Measurements from ENCODE around the gene IPO13.
A peak's percentile ranks its signal among the peaks of the same experiment; 100 is the strongest.

The IPO13 gene

DNA sequence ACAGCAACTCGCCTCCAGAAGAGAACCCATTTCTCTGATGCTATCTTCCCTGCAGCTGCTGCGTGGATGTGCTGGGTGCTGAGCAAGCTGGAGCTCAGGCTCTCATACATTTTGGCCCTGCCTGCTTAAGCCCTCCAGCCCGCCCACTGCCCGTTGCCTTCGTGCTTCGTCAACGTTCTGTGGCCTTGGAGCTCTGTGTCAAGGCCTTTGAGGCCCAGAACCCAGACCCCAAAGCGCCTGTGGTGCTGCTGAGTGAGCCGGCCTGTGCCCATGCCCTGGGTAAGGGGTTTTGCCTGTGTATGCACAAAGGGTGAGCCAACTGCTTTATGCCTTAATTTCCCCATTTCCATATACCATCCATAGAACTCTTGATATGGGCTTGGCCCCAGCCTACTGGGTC lies 24.2 kb downstream of the IPO13 start:
- no peak for DNase-seq (ENCODE audit: low read depth)
- H3K4me3 ChIP-seq (ENCODE audit: control insufficient read depth, low read depth, low read length): peak overlapping the region; percentile 71
- TF ChIP-seq, protein P1, sequence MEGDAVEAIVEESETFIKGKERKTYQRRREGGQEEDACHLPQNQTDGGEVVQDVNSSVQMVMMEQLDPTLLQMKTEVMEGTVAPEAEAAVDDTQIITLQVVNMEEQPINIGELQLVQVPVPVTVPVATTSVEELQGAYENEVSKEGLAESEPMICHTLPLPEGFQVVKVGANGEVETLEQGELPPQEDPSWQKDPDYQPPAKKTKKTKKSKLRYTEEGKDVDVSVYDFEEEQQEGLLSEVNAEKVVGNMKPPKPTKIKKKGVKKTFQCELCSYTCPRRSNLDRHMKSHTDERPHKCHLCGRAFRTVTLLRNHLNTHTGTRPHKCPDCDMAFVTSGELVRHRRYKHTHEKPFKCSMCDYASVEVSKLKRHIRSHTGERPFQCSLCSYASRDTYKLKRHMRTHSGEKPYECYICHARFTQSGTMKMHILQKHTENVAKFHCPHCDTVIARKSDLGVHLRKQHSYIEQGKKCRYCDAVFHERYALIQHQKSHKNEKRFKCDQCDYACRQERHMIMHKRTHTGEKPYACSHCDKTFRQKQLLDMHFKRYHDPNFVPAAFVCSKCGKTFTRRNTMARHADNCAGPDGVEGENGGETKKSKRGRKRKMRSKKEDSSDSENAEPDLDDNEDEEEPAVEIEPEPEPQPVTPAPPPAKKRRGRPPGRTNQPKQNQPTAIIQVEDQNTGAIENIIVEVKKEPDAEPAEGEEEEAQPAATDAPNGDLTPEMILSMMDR (IDR thresholded peaks at IDR 0.05; ENCODE audit: control insufficient read depth, insufficient read depth, low read depth, low read length, missing control alignments): no peak

DNA sequence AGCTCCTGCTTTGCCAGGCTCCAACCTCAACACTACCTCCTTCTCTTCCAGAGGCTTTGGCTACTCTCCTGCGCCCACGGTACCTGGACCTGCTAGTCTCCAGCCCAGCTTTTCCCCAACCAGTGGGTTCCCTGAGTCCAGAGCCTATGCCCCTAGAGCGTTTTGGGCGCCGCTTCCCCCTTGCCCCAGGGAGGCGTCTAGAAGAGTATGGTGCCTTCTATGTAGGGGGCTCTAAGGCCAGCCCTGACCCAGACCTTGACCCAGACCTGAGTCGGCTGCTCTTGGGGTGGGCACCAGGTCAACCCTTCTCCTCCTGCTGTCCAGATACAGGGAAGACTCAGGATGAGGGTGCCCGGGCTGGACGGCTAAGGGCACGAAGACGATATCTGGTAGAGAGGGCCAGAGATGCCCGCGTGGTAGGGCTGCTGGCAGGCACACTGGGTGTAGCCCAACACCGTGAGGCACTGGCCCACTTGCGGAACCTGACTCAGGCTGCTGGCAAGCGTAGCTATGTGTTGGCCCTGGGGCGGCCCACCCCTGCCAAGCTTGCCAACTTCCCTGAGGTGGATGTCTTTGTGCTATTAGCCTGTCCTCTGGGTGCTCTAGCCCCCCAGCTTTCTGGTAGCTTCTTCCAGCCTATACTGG lies 24.7 kb downstream of the IPO13 start:
- no peak for DNase-seq (ENCODE audit: low read depth)
- TF ChIP-seq, protein P1 (IDR thresholded peaks at IDR 0.05; ENCODE audit: control insufficient read depth, insufficient read depth, low read depth, low read length, missing control alignments): no peak
- H3K4me3 ChIP-seq (ENCODE audit: control insufficient read depth, low read depth, low read length): no peak overlapping the region

DNA sequence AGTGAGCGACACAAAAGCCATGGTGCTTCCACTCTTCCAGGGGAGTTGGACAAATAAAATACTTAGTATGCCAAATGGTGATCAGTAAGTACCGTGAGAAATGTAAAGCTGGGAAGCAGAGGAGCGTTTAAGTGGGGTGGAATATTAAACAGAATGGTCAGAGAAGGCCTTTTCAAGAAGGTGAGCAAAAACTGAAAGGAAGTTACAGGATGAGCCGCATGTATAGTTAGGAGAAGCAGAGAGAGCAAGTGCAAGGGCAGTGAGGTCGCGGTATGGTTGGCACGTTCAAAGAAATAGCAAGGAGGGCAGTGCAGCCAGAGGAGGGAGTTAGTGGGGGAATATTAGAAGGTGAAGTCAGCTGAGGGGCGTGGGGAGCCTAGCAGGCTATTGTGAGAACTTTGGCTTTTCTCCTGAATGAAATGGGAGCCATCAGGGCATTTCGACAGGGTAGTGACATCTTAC lies 27.3 kb downstream of the IPO13 start:
- TF ChIP-seq, protein P1 (IDR thresholded peaks at IDR 0.05; ENCODE audit: control insufficient read depth, insufficient read depth, low read depth, low read length, missing control alignments): no peak
- H3K4me3 ChIP-seq (ENCODE audit: control insufficient read depth, low read depth, low read length): peak overlapping the region; percentile 93
- DNase-seq (ENCODE audit: low read depth): no peak

DNA sequence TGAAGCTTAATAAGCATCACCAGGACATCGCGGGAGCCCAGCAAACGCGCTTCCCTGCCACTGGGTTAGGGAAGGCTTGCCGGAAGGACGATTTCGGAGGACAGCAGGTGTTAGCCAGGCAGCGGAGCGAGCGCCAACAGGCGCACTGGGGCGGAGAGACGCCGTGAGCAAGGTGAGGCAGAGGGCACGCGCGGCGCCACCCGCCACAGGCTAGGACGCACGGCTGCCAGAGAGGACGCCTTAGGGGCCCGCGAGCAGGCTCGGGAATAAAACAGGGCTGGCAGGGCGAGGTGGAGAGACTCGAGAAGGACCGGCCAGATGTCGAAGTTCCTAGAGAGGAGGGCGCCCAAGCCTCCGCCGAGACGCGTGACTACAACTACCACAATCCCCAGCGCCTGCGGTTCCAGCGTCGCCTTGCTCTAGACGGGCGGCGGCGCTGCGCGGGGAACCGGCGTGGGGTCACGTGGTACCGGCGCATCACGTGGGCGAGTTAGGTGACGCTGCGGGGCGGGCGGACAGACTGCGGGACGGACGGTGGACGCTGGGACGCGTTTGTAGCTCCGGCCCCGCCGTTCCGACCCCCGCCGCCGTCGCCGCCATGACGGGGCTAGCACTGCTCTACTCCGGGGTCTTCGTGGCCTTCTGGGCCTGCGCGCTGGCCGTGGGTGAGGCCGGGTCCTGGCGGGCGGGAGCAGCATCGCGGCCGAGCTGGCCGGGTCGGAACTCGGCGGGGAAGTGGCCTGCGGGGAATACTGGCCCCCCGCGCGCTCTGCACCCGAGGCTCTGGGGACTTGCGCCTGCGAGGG lies 27.9 kb downstream of the IPO13 start, which contains the start of gene ATP6V0B:
Gene ATP6V0B, plus strand, starts transcription at position 518 of the 806 bp plus-strand sequence. Its CDS starts 81 bp downstream, at position 599.
- peak; percentile 54 for DNase-seq (ENCODE audit: low read depth)
- peak within 1 kb of the TSS; percentile 93 for H3K4me3 ChIP-seq (ENCODE audit: control insufficient read depth, low read depth, low read length)
- TF ChIP-seq, protein P1 (IDR thresholded peaks at IDR 0.05; ENCODE audit: control insufficient read depth, insufficient read depth, low read depth, low read length, missing control alignments): peak; percentile 22

DNA sequence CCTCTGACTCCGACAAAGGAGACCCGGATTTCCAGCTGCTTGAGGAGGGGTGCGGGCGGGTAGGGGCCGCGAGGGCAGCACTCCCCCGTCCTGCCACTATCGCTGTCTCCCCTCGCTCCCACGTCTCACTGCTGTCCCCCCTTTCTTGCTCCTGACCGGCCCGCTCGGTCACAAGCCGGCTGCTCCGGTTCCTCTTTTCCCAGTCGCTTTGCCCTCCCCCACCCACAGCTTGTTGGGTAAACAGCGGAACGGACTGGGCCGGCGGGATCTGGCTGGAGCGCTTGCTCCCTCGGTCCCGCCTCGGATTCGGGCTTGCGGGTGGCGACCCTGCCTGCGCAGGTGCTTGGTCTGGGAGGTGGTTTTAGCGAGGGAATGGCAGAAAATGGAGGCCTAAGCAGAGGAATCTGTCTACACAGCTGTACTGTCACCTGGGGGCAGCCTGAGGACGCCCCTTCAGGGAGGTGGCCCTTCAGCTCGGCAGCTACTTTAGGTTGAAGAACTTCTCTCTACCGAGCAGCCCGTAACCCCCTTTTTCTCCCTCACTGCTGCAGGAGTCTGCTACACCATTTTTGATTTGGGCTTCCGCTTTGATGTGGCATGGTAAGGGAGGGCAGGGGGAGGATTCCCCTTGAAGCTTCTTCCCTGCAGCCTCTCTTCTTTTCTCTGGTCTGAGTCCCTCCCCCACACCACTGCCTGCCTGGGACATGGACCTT lies 28.7 kb downstream of the IPO13 start:
- H3K4me3 ChIP-seq (ENCODE audit: control insufficient read depth, low read depth, low read length): peak overlapping the region; percentile 93
- no peak for DNase-seq (ENCODE audit: low read depth)
- TF ChIP-seq, protein P1 (IDR thresholded peaks at IDR 0.05; ENCODE audit: control insufficient read depth, insufficient read depth, low read depth, low read length, missing control alignments): no peak

DNA sequence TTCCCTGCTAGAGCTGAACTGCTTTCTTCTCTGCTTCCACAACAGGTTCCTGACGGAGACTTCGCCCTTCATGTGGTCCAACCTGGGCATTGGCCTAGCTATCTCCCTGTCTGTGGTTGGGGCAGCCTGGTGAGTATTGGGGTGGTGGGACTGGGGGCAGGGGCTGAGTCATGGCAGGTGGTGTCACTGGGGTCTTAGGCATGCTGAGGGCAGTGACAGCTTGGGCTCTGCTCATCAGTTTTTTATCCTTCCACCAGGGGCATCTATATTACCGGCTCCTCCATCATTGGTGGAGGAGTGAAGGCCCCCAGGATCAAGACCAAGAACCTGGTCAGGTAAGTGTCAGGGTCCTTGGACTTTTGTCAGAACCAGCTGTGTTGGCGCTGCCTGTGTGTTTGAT lies 29.3 kb downstream of the IPO13 start:
- peak overlapping the region; percentile 93 for H3K4me3 ChIP-seq (ENCODE audit: control insufficient read depth, low read depth, low read length)
- TF ChIP-seq, protein P1 (IDR thresholded peaks at IDR 0.05; ENCODE audit: control insufficient read depth, insufficient read depth, low read depth, low read length, missing control alignments): no peak
- no peak for DNase-seq (ENCODE audit: low read depth)
